COR-L47 (cell line): ENCODE measurements around the gene TMEM175.

ENCODE experiments used
- DNase-seq: peaks from one replicate; lab custom pipeline; 2025; lab: John Stamatoyannopoulos, UW

TMEM175 gene

DNA sequence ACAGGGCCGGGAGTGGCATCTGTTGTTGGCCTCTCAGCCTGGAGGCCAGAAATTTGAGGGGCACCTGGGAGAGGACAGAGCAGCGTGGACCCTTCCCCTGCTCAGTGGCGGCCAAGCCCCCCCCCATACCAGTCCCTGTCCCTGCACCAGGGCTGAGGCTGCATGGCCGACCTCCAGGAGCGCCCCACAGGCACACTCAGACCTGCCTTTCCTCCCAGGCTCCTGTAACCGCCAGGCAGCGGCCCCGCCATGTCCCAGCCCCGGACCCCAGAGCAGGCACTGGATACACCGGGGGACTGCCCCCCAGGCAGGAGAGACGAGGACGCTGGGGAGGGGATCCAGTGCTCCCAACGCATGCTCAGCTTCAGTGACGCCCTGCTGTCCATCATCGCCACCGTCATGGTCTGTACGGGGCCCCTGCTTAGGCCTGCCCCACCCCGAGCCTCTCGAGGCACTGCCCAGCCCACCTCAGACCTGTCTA is 15.3 kb downstream of the TMEM175 start:
- DNase-seq: no peak

DNA sequence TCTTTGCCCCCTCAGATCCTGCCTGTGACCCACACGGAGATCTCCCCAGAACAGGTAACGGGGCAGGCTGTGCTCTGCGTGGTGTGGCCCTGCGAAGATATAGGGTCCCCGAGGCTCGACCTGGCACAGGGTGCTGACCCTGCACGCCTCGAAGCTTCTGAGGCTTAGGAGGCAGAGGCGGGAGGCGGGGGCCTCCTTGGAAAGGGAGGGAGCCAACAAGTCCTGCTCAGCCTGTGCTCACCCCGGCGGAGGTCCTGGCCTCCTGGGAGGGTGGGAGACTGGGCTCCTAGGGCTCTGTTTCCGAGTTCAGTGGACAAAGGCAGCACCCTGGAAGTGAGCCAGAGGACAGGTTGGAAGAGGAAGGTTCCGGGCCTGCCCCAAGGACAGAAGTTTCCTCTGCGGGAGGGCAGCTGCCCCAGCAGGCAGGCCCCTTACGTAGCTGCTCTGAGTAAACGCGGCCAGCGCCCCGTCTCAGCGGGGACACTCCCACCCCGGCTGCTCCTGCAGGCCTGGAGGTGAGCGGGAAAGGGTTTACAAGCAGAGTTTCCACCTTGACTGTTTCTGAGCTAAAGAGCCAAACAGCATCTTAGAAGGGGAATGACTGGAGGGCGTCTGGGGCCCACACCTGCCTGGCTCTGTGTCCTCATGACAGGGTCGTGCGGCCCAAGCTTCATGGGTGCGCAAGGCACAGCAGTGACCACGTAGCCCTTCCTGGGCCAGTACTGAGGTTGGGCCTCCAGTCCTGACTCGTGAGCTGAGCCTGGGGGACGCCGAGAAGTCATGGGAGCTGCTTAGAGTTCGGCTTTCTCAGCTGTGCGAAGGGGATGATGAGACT is 16.1 kb downstream of the TMEM175 start:
- no peak for DNase-seq

DNA sequence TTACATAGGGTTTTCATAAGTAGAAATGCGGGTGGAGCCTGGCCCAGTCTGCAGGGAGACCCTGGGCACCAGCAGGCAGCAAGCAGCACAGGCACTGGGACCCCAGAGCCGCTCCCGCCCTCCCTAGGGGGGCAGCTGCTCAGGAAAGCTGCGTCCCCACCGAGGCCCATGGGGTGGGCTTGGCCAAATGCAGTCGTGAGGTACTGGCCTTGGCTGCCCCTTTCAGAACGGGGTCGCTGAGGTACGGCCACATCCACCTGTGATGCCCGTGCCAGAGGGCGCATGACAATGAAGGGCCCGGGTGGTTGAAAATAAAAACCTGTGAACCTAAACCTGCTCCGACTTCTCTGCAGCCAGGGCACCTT is 16.7 kb downstream of the TMEM175 start:
- DNase-seq: no peak

DNA sequence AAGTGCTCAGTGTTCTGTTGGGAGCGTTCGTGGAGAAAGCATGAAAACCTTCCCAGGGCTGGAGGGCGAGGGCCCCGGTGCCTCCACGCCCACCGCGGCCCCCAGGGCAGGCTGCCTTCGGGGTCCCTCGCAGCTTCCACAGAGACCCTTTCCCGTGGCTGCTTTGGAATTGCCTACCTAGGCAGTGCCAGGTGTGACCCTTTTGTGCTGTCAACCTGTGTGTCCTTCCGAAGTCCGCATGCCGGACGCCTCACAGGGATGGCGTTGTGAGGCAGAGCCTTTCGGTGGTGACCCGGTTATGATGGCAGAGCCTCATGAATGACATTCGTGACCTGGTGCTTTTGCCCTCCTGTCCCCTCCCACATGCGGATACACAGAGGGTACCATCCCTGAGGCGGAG is 17.4 kb downstream of the TMEM175 start:
- no peak for DNase-seq

DNA sequence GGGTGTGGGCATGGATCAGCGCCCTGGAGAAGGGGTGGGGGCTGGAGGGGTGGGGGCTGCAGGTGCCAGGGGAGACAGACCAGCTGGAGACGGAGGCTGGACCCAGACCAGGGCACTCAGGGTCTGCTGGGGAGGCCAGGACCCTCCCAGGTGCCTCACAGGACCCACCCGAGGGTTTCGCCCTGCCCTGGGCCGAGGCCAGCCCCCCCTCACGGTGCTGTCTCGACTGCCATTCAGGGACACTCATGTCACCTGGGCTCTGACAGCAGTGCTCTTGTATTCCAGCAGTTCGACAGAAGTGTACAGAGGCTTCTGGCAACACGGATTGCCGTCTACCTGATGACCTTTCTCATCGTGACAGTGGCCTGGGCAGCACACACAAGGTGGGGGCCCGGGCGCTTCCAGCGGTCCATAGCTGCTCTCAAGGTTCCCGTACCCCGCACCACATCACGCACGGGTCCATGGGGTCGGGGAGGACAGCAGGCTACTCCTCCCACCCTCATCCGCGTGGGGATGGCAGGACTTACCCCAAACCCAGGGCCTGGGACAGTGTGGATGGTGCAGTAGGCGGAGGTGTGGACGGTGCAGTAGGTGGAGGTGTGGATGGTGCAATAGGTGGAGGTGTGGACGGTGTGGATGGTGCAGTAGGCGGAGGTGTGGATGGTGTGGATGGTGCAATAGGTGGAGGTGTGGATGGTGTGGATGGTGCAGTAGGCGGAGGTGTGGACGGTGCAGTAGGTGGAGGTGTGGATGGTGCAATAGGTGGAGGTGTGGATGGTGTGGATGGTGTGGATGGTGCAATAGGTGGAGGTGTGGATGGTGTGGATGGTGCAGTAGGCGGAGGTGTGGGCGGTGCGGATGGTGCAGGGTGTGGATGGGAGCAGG is 18.1 kb downstream of the TMEM175 start:
- no peak for DNase-seq

DNA sequence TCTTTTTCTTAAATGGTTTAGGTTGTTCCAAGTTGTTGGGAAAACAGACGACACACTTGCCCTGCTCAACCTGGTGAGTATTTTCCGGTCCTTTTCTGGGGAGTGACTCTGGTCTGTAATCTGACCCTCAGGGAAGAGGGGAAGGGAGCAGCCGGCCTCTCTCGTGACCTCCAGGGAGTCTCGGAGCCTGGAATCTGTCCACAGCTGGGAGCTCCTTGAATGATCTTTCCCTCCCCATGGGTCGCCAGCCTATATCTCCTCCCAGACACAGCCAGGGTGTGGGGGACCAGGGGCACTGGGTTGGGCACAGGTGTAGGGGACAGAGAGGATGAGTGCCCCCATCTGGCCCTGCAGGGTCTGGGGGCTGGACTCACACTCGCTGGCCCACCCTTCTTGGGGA is 18.9 kb downstream of the TMEM175 start:
- no peak for DNase-seq

DNA sequence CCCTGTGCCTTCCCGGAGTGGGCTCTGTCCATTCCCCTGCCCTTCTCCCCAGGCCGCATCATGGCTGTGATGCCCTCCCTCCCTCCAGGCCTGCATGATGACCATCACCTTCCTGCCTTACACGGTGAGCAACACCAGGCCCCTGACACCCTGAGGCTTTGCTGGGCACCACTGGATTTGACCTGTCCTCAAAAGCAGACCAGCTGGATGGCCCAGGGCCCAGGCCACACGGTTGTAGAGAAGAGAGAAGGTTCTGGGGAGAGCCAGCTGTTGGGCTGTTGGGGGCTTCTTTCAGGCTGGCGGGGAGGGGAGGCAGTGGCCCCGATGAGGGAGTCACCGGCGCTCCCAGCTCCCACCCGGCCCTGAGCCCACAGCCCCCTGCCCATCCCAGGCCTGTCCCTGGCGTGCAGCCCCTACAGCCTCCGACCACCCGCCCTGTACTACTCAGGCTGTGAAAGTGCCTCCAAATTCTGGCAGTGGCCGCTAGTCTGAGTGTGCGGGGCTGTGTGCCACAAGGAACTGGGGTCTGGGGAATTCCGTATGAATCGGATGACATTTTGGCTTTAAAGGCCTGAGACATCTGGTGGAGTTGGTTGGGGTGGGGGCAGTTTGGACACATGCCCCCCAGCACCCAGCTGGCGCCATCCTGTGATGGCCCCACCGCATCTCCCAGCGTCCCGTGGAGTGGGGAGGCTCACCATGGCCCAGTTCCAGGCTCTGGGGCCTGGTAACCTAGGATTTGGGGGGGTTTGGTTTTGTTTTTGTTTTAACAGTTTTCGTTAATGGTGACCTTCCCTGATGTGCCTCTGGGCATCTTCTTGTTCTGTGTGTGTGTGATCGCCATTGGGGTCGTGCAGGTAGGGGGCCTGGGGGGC is 19.6 kb downstream of the TMEM175 start:
- DNase-seq: no peak

DNA sequence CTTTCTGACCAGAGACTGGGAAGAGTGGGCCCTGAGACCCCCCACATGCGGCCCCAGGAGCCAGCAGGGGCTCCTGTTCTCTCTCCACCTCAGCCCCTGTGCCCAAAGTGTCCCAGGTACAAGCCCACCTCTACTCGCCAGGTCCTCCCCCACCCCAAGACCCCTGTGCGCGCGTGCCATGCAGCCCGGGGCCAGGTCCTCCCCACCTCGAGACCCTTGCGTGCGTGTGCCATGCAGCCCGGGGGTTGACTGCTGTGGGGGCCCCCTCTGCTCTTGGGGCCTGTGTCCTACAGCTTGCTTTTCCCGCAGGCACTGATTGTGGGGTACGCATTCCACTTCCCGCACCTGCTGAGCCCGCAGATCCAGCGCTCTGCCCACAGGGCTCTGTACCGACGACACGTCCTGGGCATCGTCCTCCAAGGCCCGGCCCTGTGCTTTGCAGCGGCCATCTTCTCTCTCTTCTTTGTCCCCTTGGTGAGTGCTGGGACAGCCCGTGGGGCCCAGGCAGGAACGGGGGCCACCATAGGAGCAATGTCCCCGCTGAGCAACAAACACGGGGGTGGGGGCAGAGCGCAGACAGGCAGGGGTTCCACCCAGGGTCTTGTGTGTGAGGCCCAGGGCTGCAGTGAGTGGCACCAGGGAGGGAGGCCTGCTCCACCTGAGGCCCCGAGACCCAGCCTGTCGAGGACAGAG is 20.8 kb downstream of the TMEM175 start:
- no peak for DNase-seq

DNA sequence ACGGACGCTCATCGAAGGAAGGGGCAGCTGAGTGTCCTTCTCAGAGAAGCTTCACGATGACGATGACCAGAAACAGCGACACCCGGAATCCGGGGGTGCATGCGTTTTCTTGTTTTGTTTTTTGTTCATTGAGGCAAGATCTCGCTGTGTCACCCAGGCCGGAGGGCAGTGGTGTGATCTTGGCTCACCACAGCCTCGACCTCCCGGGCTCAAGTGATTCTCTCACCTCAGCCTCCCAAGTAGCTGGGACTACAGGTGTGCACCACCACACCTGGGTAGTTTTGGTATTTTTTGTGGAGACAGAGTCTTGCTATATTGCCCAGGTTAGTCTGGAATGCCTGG is 21.3 kb downstream of the TMEM175 start:
- no peak for DNase-seq

DNA sequence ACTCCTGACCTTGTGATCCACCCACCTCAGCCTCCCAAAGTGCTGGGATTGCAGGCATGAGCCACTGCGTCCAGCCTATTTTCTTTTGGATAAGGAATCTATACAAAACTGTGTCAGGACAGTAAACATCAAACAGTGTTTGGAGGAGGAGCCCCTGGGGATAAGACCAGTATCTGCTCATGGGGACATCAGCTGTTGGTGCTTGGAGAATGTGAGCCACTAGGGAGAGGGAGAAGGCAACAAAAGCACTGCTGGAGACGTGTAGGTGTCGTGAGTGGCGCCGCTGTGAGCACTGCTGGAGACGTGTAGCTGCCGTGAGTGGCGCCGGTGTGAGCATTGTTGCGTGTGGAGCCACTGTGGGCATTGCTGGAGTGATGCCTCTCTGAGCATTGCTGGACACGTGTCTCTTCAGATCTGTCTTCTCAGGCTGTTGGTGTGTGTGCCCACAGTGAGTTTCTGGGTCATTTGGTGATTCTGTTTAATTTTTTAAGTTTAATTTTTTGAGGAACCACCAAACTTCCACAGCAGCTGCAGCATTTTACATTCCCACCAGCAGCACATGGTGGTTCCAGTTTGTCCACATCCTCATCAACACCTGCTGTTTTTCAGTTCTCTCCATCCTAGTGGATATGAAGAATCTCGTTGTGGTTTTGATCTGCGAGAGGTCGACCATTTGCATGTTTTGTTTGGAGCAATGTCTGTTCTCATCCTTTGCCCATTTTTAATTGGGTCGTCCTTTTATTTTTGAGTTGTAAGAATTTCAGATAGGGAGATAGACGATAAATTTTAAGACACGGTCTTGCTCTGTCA is 22.2 kb downstream of the TMEM175 start:
- no peak for DNase-seq

DNA sequence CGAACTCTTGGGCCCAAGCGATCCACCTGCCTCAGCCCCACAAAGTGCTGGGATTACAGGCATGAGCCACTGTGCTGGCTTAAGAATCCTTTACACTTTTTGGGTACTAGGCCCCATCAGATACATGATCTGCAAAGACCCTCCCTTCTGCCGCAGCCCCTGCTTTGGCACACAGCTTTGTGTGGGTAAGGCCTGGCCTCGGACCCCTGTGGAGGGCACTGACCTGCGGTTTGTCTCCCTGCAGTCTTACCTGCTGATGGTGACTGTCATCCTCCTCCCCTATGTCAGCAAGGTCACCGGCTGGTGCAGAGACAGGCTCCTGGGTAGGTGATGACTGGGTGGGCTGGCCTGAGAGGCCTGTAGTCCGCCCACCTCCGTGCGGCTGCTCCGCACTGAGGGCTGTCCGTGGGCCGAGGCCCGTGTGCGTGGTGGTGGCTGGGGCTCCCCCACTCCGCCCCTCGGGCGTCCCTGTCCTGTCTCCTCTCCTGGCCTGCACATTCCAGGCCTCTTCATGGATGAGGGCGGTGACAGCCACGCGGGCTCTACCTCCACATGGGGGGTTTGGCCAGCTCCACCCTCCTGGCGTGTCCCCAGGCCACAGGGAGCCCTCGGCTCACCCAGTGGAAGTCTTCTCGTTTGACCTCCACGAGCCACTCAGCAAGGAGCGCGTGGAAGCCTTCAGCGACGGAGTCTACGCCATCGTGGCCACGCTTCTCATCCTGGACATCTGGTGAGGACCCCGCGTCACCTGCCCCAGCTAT is 23.1 kb downstream of the TMEM175 start:
- DNase-seq: no peak

DNA sequence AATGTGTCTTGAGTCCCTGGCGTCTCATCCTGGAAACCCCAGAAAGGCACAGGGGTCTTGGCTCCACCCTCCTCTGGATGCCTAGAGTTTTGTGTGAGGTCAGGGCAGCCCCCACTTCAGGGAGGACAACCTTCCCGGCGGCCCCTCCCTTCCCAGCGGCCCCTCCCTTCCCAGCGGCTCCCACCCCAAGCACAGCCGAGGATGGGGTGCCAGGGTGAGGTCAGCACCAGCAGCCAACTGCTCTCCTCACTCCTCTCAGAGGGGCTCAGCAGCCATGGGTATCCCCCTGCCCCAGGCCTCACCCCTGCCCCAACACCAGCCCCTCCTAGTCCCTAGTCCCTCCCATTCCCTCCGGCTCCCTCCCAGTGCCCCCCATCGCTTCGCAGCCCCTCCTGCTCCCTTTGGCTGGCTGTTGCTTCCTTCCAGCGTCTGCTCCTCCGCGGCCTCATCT is 23.7 kb downstream of the TMEM175 start:
- DNase-seq: no peak

DNA sequence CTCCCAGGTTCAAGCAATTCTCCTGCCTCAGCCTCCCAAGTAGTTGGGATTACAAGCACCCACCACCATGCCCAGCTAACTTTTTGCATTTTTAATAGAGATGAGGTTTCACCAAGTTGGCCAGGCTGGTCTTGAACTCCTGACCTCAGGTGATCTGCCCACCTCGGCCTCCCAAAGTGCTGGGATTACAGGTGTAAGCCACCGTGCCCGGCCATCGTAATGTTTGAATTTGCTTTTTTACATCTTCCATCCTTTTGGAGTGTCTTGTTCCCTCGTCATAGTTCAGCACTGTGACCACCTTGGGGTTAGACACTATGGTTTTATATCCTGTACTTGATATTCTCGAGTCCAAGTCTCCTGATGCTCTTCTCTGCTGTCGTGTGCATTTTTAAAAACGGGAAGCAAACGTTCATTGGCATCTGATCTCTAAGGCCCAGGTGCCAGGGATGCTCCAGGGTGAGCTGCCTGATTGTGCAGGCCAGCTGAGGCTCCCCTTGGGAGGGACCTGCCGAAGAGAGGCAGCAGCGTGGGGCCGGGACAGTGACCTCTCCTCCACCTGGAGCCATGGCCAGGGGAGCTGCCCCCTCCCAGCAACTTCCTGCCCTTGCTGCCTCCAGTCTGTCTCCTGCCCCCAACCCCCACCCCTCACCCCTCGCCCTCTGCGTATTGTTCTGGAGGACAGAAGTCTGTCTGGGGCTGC is 24.4 kb downstream of the TMEM175 start:
- no peak for DNase-seq

DNA sequence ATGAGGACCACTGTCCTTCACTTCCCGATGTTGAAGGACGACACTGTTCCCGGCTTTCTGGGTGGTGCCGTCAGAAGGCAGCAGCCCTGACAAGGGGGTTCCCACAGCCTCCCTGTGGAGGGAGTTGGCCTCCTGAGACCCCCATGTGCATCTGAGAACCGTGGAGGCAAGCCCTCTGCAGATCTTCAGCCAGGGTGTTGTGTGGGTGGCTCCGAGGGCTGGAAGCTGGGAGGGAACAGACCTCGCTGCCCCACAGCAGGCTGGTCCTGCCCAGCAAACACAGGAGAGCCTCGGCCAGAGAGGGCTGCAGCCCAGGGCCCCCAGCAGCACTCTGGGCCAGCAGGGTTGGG is 24.9 kb downstream of the TMEM175 start:
- no peak for DNase-seq

DNA sequence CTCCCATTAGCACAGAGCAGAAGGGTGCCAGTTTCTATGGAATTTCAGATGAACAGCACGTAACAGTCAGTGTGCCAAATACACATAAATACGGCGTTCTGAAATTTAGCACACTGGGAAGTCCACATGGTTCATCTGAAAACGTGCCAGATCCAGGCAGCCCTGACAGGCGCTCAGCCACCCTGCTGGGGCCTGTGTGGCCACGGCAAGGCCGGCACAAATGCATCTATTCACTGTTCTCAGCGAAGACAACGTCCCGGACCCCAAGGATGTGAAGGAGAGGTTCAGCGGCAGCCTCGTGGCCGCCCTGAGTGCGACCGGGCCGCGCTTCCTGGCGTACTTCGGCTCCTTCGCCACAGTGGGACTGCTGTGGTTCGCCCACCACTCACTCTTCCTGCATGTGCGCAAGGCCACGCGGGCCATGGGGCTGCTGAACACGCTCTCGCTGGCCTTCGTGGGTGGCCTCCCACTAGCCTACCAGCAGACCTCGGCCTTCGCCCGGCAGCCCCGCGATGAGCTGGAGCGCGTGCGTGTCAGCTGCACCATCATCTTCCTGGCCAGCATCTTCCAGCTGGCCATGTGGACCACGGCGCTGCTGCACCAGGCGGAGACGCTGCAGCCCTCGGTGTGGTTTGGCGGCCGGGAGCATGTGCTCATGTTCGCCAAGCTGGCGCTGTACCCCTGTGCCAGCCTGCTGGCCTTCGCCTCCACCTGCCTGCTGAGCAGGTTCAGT is 25.5 kb downstream of the TMEM175 start:
- DNase-seq: no peak

DNA sequence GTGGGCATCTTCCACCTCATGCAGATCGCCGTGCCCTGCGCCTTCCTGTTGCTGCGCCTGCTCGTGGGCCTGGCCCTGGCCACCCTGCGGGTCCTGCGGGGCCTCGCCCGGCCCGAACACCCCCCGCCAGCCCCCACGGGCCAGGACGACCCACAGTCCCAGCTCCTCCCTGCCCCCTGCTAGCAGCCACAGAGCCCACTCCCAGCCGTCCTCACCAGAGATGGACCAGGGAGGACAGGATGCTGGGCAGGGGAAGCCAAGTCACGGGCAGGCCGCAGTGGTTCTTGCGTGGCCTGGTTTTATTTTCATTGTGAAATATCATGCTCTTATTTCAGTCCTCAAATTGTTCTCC is 26.0 kb downstream of the TMEM175 start:
- no peak for DNase-seq

DNA sequence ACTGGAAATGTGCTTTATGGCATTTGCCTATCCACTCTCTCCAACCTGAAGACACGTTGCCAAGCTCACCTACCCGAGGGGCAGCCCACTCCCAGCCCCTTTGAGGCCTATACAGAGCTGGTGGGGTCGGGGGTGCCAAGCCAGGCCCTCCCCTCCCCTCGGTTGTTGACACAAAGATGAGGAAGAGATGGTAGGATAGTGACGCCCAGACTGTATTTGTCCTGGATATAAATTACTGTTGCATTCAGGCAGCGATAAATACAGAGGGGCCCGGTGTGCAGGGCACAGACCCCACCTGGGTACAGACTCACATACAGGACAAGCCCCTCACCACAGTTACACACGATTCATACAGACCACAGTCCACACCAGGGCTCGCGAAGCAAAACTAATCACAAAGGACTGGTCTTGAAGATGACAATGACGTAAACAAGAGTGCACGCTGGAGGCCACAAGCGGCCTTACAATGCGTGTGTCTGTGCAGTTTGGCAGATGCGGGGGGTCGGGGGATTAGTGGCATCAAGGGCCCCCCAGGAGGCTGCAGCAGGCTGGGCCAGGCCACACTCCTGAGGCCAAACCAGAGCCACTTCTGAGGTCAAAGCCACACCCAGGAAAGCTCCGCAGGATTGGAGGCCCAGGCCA is 26.6 kb downstream of the TMEM175 start:
- no peak for DNase-seq
